ENCODE measurements around the gene PTTG1IP. TPM values are rescaled to one million over a fixed set of nuclear protein-coding genes. Genes with fewer than 3 reads are reported as not detected.
A peak's percentile ranks its signal among the peaks of the same experiment; 100 is the strongest.

Gene PTTG1IP
- total RNA-seq, 2 donors from 2014 or later = 284 to 303 TPM

DNA sequence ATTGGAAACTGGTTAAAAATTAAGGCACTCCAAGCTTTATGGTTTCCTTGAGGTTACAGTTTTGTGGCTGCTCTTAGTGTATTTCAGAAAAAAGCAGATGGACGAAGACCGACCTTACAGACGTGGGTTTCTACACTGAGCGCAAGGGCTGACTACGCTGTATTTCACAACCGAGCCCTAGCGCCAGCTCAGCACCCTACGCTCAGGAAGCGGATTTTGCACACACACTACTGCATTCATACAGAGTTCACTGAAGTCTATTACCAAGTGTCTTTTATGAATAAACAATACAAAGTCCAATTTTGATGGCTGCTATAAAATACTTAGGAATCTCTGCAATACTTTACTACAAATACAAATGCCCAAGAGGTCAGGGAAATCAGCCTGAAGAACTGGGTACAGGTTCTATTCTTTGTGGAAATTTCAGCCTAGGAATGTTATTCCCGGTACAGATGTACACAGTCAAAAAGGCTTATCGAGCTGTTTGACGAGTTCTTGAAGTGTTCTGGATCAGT lies 23.8 kb downstream of the PTTG1IP start:
- no peaks in the 10 kb centered on the region for H3K27me3 ChIP-seq
- DNase-seq (ENCODE audit: low spot score) = no peak
- H3K4me3 ChIP-seq = no peak overlapping the region
- no peaks in the 10 kb centered on the region for H3K9me3 ChIP-seq
- no peak for TF ChIP-seq CTCF (IDR thresholded peaks at IDR 0.05)
- peaks cover 56% of the 10 kb centered on the region for H3K36me3 ChIP-seq
- H3K27ac ChIP-seq = no peak overlapping the region
- peaks cover 0 to 61% of the 10 kb centered on the region in 2 donors for H3K4me1 ChIP-seq

DNA sequence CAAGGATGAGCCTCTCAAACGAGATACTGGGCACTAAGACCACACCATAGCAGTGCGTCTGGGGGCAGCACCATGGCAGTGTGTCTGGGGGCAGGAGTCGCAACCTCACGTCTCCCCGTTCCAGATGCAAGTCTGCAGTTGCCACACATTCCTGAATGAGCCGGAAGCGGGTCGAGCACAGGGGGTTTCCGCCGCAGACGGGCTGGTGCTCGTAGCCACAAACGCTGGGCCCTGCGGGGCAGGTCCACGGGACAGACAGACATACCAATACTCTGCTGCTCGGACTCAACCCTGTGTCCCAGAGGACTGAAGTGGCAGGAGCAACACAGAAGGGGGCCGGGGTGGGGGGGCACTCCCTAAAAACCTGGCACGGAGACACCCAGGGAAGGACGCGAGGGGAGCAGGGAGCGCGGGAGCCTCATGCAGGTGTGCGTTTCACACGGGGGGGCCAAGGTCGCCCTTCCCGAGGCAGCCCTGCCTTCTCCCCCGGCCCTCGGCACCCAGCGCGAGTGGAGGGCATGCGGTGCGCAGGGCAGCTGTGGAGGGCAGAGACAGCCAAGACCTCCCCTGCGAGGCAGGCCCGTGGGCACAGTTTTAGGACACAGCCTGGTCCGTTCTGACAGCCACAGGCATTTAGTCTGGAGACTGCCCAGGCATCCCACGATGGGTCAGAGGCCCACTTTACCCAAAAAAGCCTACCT lies 24.5 kb downstream of the PTTG1IP start:
- DNase-seq (ENCODE audit: low spot score) = no peak
- H3K27ac ChIP-seq = peak overlapping the region in 1 of 2 donors; percentile 7
- H3K9me3 ChIP-seq = no peaks in the 10 kb centered on the region
- TF ChIP-seq CTCF (IDR thresholded peaks at IDR 0.05) = no peak
- no peaks in the 10 kb centered on the region for H3K27me3 ChIP-seq
- H3K4me3 ChIP-seq = no peak overlapping the region
- peaks cover 49% of the 10 kb centered on the region for H3K36me3 ChIP-seq
- H3K4me1 ChIP-seq = peaks cover 0 to 54% of the 10 kb centered on the region in 2 donors

- no peak for TF ChIP-seq CTCF (IDR thresholded peaks at IDR 0.05)
- peaks cover 40% of the 10 kb centered on the region for H3K36me3 ChIP-seq
- no peaks in the 10 kb centered on the region for H3K9me3 ChIP-seq
- peaks cover 0 to 39% of the 10 kb centered on the region in 2 donors for H3K4me1 ChIP-seq
- H3K27ac ChIP-seq = peak overlapping the region in 1 of 2 donors; percentile 55
- H3K27me3 ChIP-seq = no peaks in the 10 kb centered on the region
- no peak overlapping the region for H3K4me3 ChIP-seq
- DNase-seq (ENCODE audit: low spot score) = no peak
These were observed 26.0 kb downstream of the PTTG1IP start for GRCh38 chr21:44847261-44848056.

GRCh38 chr21:44846485-44847260 lies 26.8 kb downstream of the PTTG1IP start:
- Histone ChIP-seq H3K27ac (peak overlapping the region; percentile 20 to 55), H3K4me1 (peaks cover 0 to 33% of the 10 kb centered on the region in 2 donors), H3K36me3 (peaks cover 32% of the 10 kb centered on the region), H3K27me3 (no peaks in the 10 kb centered on the region), H3K4me3 (no peak overlapping the region), H3K9me3 (no peaks in the 10 kb centered on the region)
- no peak for TF ChIP-seq CTCF (IDR thresholded peaks at IDR 0.05)
- DNase-seq (ENCODE audit: low spot score) = peak; percentile 91

GRCh38 chr21:44846224-44846484 lies 27.3 kb downstream of the PTTG1IP start:
- H3K36me3 ChIP-seq = peaks cover 27% of the 10 kb centered on the region
- peaks cover 0 to 28% of the 10 kb centered on the region in 2 donors for H3K4me1 ChIP-seq
- TF ChIP-seq CTCF (IDR thresholded peaks at IDR 0.05) = no peak
- peak overlapping the region; percentile 20 to 55 for H3K27ac ChIP-seq
- no peaks in the 10 kb centered on the region for H3K9me3 ChIP-seq
- peak overlapping the region; percentile 14 to 41 for H3K4me3 ChIP-seq
- no peaks in the 10 kb centered on the region for H3K27me3 ChIP-seq
- no peak for DNase-seq (ENCODE audit: low spot score)
